Stimulated activated CD4-positive, alpha-beta T cell treated with anti-CD3 and anti-CD28 coated beads, Interleukin-2, amount 100 ng/mL, for 4 hours (primary cell): ENCODE measurements around the gene RPL19.
"Not testable (repeated sequence)": the region's sequence is repeated elsewhere in the genome, so short reads cannot be mapped to it uniquely, and the experiment has no call there.

Source experiments
- DNase-seq: peaks from one replicate; pipeline ENCODE4 v3.0.0-alpha.2; 2020; ENCODE audit warnings: low read depth

The RPL19 gene

GRCh38 chr17:39244600-39245570, 44.8 kb downstream of the RPL19 start:
- peak; percentile 81 for DNase-seq

GRCh38 chr17:39246274-39246673, 46.2 kb downstream of the RPL19 start:
- no peak for DNase-seq

GRCh38 chr17:39250076-39250475, 50.0 kb downstream of the RPL19 start:
- DNase-seq: not testable (repeated sequence)

- DNase-seq: no peak
Observed at GRCh38 chr17:39251997-39252396, 51.9 kb downstream of the RPL19 start.

- DNase-seq: no peak
Observed at GRCh38 chr17:39252788-39253460, 52.8 kb downstream of the RPL19 start.
